Left ventricle myocardium inferior (tissue), 1 donor: ENCODE measurements around the gene ADAM10. TPM values are rescaled to one million over a fixed set of nuclear protein-coding genes. Genes with fewer than 3 reads are reported as not detected.
"Not testable (repeated sequence)": the region's sequence is repeated elsewhere in the genome, so short reads cannot be mapped to it uniquely, and the experiment has no call there.

Source experiments
- DNase-seq: peaks from one replicate; pipeline ENCODE4 v3.0.0-alpha.2; 2020
- H3K27ac ChIP-seq: fragments of 200-600 bp; replicated peaks from 2 replicates; pipeline ENCODE4 v1.8.0; 2021
- H3K27me3 ChIP-seq: fragments of 200-600 bp; 2 replicates; pipeline ENCODE4 v1.8.0; 2021; ENCODE audit warnings: low read depth
- H3K36me3 ChIP-seq: fragments of 200-600 bp; 2 replicates; pipeline ENCODE4 v1.8.0; 2021
- H3K4me1 ChIP-seq: fragments of 200-600 bp; 2 replicates; pipeline ENCODE4 v1.8.0; 2021
- H3K4me3 ChIP-seq: fragments of 200-600 bp; 2 replicates; pipeline ENCODE4 v1.8.0; 2021; ENCODE audit warnings: mild to moderate bottlenecking, moderate library complexity
- H3K9me3 ChIP-seq: fragments of 200-600 bp; replicated peaks from 2 replicates; pipeline ENCODE4 v1.8.0; 2021
- CTCF ChIP-seq: fragments of 200-600 bp; IDR thresholded peaks from 2 replicates; pipeline ENCODE4 v1.8.0; 2021; ENCODE audit warnings: antibody characterized with exemption, mild to moderate bottlenecking, borderline replicate concordance
- intact Hi-C: fragments of 100-400 bp; cut with micrococcal nuclease; formaldehyde crosslinking; loops from one replicate; pipeline ENCODE4 v1.11.0; 2022
- total RNA-seq: library from RNA; stranded (reverse); fragmentation: NEBNext Ultra II Directional; extraction: Animal tissue kit (Norgen Biotek cat#: 25700); gene quantifications from one replicate; pipeline ENCODE4 v1.2.1, GENCODE V29; 2021
- donor health status: DM: no; HTN: yes; CAD: no; lungs with severe emphysema.

ADAM10 gene
- total RNA-seq, 1 donor from 2014 or later, result 74.0 TPM

GRCh38 chr15:58771621-58772250 lies 22.2 kb upstream of the ADAM10 start:
- TF ChIP-seq CTCF, result no peak
- peak overlapping the region; percentile 99 for H3K4me3 ChIP-seq
- H3K27ac ChIP-seq, result peak overlapping the region; percentile 100
- peaks cover 68% of the 10 kb centered on the region for H3K4me1 ChIP-seq
- peak; percentile 53 for DNase-seq
- H3K9me3 ChIP-seq, result no peaks in the 10 kb centered on the region
- H3K36me3 ChIP-seq, result no peaks in the 10 kb centered on the region
- H3K27me3 ChIP-seq, result no peaks in the 10 kb centered on the region
- intact Hi-C loops, result no loop called here

- intact Hi-C loops, result no loop called here
- Histone ChIP-seq H3K9me3 (no peaks in the 10 kb centered on the region), H3K27me3 (no peaks in the 10 kb centered on the region), H3K27ac (peak within 1 kb of the TSS; percentile 100), H3K4me3 (peak within 1 kb of the TSS; percentile 99), H3K36me3 (no peaks in the 10 kb centered on the region), H3K4me1 (peaks cover 61% of the 10 kb centered on the region)
- DNase-seq, result peak; percentile 99
- TF ChIP-seq CTCF, result peak; percentile 38
Measured at GRCh38 chr15:58770857-58771620, 21.5 kb upstream of the ADAM10 start, which contains the start of gene MINDY2. Gene MINDY2 (plus strand): TSS chr15:58771302. CDS start chr15:58771396, 94 bp downstream.

GRCh38 chr15:58770519-58770856 lies 21.0 kb upstream of the ADAM10 start:
- Histone ChIP-seq H3K9me3 (no peaks in the 10 kb centered on the region), H3K4me1 (peaks cover 56% of the 10 kb centered on the region), H3K27ac (peak overlapping the region; percentile 100), H3K36me3 (no peaks in the 10 kb centered on the region), H3K4me3 (peak overlapping the region; percentile 99), H3K27me3 (no peaks in the 10 kb centered on the region)
- TF ChIP-seq CTCF, result no peak
- intact Hi-C loops, result no loop called here
- DNase-seq, result no peak

GRCh38 chr15:58768601-58769004 lies 19.1 kb upstream of the ADAM10 start:
- DNase-seq, intact Hi-C loops, H3K4me3 ChIP-seq, H3K27me3 ChIP-seq, H3K36me3 ChIP-seq, H3K27ac ChIP-seq: not testable (repeated sequence)
- Histone ChIP-seq H3K9me3 (peaks cover 16% of the 10 kb centered on the region), H3K4me1 (peaks cover 37% of the 10 kb centered on the region)

- H3K27me3 ChIP-seq, result no peaks in the 10 kb centered on the region
- no peak overlapping the region for H3K4me3 ChIP-seq
- peaks cover 16% of the 10 kb centered on the region for H3K9me3 ChIP-seq
- TF ChIP-seq CTCF, result no peak
- DNase-seq, result no peak
- intact Hi-C loops, result no loop called here
- peaks cover 14% of the 10 kb centered on the region for H3K4me1 ChIP-seq
- no peak overlapping the region for H3K27ac ChIP-seq
- no peaks in the 10 kb centered on the region for H3K36me3 ChIP-seq
Measured at GRCh38 chr15:58766290-58766689, 16.8 kb upstream of the ADAM10 start.

- TF ChIP-seq CTCF, result no peak
- Histone ChIP-seq H3K36me3 (no peaks in the 10 kb centered on the region), H3K9me3 (peaks cover 16% of the 10 kb centered on the region), H3K27ac (no peak overlapping the region), H3K4me3 (no peak overlapping the region), H3K4me1 (no peaks in the 10 kb centered on the region), H3K27me3 (no peaks in the 10 kb centered on the region)
- intact Hi-C loops, result no loop called here
- no peak for DNase-seq
Measured at GRCh38 chr15:58764468-58764867, 15.0 kb upstream of the ADAM10 start.
